Measurements from ENCODE around the gene UMODL1.

The UMODL1 gene

DNA sequence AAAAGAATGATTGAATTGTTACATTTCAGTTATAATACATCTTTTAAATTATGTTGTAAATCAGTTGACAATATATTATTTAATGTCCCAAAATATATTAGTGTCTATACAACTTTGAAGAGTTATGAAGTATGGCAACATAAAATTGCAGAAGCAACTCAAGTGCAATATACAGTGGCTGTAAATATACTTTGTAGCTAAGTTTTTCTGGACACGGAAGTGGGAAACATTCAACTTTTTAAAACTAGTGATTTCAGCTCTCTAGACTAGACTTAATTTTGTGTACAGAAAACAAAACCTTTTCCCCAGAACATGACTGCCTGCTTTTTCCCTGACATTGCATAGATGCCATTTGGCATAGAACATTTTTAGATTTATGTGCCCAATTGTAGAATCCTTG, 118.3 kb downstream of the UMODL1 start:
- no peak for DNase-seq (ENCODE audit: low read depth)
- TF ChIP-seq, protein P1, sequence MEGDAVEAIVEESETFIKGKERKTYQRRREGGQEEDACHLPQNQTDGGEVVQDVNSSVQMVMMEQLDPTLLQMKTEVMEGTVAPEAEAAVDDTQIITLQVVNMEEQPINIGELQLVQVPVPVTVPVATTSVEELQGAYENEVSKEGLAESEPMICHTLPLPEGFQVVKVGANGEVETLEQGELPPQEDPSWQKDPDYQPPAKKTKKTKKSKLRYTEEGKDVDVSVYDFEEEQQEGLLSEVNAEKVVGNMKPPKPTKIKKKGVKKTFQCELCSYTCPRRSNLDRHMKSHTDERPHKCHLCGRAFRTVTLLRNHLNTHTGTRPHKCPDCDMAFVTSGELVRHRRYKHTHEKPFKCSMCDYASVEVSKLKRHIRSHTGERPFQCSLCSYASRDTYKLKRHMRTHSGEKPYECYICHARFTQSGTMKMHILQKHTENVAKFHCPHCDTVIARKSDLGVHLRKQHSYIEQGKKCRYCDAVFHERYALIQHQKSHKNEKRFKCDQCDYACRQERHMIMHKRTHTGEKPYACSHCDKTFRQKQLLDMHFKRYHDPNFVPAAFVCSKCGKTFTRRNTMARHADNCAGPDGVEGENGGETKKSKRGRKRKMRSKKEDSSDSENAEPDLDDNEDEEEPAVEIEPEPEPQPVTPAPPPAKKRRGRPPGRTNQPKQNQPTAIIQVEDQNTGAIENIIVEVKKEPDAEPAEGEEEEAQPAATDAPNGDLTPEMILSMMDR (IDR thresholded peaks at IDR 0.05; ENCODE audit: low read length, missing control alignments): no peak
- H3K4me3 ChIP-seq (replicated peaks; ENCODE audit: low read depth, low read length): no peak overlapping the region

DNA sequence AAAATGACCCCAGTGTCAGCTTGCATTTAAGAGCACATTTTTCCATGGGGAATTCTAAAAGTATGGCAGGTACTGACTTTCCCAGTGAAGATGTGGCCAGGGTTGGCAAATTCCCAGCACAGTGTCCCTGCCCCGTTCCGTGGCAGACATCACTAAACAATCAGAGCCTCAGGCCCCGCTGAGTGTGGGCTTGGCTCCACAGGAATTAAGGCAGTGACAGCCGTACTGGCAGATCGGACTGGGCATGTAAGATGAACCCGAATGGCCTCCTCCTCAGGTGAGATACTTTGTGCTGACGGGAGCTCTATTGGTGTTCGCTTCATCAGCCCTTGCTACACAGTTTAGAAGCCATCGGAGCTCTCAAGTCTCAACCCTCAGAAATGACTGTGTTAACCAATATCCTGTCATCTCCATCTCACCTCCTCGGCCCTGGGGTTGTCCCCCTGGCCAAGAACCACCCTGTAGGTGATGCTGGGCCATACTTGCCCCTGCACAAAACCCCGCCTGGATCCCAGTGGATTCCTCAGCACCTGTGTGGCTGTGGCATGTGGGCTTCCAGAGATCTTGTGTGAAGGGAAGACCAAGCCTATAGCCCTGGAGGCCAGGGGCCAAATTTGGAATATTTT, 118.9 kb downstream of the UMODL1 start:
- no peak overlapping the region for H3K4me3 ChIP-seq (replicated peaks; ENCODE audit: low read depth, low read length)
- no peak for DNase-seq (ENCODE audit: low read depth)
- TF ChIP-seq, protein P1 (IDR thresholded peaks at IDR 0.05; ENCODE audit: low read length, missing control alignments): no peak

DNA sequence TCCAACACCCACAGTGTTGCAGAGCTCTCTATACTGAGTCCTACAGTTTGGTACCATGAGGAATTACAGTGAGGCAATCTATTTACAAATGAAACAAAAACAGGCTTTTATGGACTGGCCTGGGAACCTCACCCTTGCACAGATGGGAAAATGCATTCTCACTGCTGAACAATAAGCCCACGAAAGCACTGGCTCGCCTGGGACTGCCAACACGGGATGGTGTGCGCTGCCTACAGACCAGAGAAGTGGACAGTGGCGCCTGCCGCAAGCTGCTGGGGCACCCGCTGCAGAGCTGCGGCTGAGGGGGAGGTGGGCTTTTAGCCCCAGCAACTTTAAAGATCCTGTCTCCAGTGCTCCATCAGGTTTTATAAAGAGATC, 119.4 kb downstream of the UMODL1 start:
- no peak for DNase-seq (ENCODE audit: low read depth)
- TF ChIP-seq, protein P1 (IDR thresholded peaks at IDR 0.05; ENCODE audit: low read length, missing control alignments): no peak
- no peak overlapping the region for H3K4me3 ChIP-seq (replicated peaks; ENCODE audit: low read depth, low read length)

DNA sequence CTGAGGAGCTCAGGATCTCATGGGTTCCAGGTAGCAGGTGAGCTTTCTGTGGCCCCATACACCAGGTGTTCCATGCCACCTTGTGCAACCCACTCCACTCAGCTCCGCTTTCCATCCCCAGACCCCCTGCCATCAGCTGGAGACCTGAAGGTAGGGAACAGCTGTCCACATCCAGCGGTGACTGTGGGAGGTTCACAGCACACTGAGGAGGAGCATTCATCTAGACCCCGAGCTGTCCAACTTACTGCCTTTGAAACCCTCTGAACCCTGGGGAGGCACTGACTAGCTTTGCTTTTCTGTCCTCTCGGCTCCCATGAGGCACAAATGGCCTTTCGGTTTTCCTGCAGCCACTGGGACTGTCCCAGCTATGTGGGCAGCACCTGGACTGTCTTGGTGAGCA, 119.9 kb downstream of the UMODL1 start:
- TF ChIP-seq, protein P1 (IDR thresholded peaks at IDR 0.05; ENCODE audit: low read length, missing control alignments): no peak
- DNase-seq (ENCODE audit: low read depth): no peak
- H3K4me3 ChIP-seq (replicated peaks; ENCODE audit: low read depth, low read length): no peak overlapping the region

DNA sequence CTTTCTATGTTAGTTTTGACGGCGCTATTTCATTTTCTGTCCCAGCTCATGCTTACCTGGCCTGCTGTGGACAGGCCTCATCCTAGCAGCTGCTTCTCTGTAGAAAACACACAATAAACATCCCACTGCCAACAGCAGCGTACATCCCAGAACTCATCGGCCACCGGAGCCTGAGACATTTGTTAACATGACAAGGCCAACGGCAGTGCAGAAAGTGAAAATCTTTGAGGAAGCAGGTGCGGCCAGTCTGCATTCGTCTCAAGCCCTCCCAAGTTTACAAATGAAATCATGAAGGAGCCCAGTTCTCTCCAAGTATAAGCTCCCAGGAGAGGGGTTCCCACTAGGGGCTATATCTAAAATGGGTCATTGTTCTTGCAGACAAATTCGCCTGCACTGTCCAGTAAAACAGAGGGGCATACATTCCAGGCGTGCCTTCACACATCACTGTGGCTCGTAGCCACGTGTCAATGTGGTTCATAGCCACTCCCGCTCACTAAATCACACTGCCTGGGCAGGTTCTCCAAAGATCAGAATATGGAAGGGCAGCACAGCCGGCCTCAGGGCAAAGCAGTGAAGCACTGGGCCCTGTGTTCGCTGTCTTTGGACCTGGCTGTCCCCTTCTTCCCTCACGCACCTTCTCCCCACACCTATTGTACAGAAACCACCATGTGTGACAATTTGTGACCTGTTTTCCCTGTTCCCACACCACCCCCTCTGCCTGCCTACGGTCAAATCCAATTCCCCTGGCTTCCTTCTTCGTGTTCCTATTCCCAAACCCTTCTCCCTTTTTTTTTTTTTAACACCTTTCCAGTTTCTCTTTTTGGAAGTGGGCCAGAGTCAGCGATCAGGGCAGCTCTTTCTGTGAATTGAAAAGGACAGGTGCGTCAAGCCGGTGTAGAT, 120.8 kb downstream of the UMODL1 start:
- no peak for DNase-seq (ENCODE audit: low read depth)
- no peak overlapping the region for H3K4me3 ChIP-seq (replicated peaks; ENCODE audit: low read depth, low read length)
- TF ChIP-seq, protein P1 (IDR thresholded peaks at IDR 0.05; ENCODE audit: low read length, missing control alignments): no peak

All from fibroblast of pulmonary artery (primary cell).